Activated CD8-positive, alpha-beta memory T cell treated with anti-CD3 and anti-CD28 coated beads, Interleukin-2, amount 50 U/mL, for 4 hours (primary cell): Measurements from ENCODE around the gene NRXN2.

Experiments
- DNase-seq: peaks from one replicate; pipeline ENCODE4 v3.0.0-alpha.2; 2020

Gene NRXN2

DNA sequence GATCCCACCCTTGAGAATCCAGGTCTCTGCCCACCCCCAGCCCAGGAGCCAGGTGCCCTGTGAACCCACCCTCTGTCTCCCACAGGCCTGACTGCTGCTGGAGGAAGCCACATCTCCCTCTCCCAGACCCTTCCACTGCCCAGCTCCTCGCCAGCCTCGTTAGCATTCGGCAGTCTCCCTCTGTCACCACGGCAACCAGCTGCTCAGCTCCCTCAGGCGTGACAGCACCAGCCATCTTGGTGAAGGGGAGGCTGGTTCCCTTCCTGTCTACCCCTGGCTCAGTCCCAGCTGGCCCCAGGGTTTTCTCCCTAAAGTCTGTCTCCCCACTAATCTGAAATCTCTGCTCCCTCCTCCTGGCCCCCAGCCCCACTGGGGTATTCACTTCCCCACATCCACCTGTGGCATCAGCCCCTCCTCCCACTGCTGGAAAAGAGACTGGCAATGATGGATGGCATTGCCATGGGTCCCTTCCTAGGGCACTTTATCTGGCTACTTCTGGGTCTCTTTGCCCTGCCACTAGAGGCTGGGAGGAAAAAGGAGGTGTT is 28.1 kb downstream of the NRXN2 start:
- DNase-seq, result no peak

- DNase-seq, result no peak
Observed at GRCh38 chr11:64694026-64694755, 28.8 kb downstream of the NRXN2 start.

DNA sequence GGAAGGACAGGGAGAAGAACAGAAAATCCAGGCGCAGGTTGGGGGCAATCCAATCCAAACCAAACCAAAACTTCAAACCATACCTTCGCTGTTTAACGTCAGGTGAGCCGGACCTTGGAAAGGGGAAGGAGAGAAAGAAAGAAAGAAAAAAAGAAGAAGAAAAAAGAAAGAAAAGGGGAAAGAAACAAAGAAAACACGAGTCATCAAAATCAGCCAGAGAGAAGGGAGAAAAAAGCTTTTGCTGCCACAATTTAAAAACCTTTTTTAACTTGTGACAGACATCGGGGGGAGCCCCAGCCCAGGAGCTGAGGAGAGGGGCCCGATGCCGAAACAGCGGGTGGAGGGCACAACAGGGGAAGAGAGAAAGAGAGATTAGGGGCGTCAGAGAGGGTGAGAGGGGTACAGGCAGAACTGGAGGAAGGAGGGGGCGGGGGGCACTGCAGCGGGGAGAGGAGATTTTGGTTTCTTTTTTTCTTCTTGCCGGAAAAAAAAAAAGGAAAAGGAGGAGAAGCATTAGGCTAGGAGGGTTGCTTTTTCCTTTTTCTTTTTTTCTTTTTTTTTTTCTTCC is 30.1 kb downstream of the NRXN2 start:
- DNase-seq, result no peak

- DNase-seq, result no peak
Observed at GRCh38 chr11:64691543-64691942, 31.5 kb downstream of the NRXN2 start.

- no peak for DNase-seq
Observed at GRCh38 chr11:64690235-64690634, 32.8 kb downstream of the NRXN2 start.

- peak; percentile 93 for DNase-seq
Observed at GRCh38 chr11:64688534-64688982, 34.4 kb downstream of the NRXN2 start.

- no peak for DNase-seq
Observed at GRCh38 chr11:64687643-64688533, 35.1 kb downstream of the NRXN2 start.

- no peak for DNase-seq
Observed at GRCh38 chr11:64687204-64687603, 35.8 kb downstream of the NRXN2 start.

DNA sequence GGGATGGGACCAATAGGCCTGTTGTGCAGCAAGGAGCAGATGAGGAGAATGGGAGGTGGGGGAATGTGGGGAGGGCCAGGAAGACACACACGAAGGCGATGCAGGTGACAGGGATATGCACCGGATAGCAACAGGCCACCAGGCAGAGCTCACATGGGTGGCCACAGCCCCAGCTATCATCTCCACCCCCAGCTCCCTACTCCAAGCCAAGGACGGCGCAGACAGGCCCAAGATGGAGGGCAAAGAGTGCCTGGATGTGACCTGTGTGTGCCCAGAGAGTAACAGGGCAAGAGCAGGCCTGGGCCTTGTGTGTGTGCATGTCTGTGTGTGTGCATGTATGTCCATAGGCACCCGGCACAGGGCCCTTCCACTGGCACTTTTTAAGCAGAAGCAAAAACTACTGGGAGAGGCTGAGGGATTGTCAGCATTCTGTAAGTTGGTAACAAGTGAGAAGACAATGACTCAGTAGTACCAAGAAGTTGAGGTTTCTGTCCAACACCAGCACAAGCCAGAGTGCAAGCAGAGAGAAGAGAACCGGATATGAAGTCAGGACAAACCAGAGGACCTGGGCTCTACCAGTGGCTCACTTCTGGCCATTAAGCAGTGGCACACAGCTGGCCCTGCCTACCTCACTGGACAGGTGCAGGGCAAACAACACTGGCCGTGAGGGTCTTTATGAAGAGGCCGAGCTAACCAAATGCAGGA is 36.4 kb downstream of the NRXN2 start:
- no peak for DNase-seq

DNA sequence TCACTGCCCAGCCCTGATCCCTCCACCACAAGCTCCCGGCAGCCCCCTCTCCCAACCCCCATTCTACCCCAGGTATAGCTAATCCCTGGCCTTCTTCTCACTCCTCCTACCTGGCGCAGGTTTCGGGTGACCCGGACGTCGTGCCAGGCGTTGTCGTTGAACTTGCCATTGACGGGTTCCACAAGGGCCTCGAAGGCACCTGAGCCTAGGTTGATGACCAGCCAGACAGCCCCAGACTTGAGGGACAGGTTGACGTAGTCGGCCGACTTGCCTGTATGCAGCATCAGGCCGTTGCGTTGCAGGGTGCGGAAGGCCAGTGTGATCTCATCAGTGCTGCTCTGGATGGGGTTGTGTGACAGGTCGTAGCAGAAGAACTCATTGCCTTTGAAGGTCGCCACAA is 37.5 kb downstream of the NRXN2 start:
- no peak for DNase-seq

DNA sequence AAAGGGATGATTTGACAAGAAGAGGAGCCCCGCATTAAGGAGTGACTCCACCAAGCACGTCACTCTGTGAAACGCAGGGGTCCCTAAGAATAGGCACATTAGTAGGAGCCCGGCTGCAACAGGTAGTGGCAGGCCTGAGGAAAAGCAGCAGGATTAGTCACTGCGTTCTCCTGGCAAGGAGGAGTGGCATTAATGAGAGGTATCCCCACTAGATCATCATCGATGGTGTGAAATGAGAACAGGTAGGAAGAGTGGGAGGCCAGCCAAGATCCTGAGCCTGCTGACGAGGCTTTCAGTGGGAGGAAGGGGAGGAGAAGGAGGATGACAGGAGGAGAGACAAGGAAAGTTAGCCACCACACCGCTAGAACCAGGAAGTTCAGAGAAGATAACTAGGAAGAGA is 38.6 kb downstream of the NRXN2 start:
- DNase-seq, result no peak

DNA sequence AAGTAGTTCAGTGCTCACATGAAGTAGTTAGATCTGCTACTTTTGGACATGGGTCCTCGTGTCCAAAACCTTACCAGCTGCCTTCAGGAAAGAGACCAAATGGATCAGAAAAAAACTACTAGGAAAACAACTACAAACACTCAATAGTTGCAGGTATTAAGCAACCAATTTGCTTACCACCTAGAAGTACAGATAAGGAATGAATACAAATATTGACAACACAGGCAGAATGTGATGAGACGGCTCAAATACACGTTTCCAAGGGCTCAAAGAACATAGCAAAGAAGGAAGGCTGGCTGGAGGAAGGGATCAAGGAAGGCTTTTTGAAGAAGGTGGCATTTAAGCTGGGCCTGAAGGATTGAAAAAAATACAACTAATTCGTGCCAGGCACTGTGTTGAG is 41.8 kb downstream of the NRXN2 start:
- DNase-seq, result no peak

DNA sequence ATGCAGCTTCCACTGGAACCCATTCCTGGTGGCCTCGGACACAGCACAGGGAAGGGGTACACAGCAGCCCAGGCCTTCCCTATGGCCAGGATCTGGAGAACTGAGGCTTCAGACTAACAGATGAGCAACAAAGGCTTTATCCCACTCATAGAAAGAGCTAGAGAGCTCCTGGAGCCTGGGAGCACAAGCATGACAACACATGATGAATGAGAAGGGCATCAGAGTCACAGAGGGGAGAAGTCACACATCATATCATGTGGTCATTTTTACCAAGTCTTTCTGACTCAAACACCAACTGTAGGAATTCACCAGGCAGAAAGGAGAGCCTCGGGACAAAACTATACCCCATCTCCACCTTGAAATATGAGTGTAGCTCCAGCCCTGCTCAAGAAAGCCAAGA is 43.2 kb downstream of the NRXN2 start:
- no peak for DNase-seq

DNA sequence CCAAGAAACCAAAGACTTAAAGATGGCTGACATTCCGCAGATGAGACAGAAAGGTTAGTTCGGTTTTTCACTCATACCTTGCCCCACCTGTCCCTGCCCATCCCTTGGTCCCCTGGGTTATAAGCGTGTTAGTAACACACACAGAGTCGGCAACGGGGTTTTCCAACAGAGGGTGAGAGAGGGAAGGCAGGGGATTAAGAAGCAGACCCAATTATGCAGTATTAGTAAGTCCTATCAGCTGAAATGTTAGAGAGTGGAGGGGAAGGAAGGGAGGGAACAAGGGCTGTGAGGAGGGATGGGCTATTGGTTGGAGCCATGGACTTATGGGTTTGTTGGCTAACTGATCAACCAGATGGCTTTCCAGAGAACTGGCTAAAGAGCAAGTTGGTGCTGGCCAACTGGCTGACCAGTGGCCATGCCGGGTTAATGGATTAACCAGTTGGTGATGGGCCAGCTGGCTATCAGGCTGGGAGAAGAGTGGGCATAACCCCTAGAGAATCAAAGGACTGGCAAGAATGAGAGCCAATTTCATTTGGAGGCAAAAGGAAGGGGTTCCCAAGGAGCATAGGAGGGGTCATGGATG is 45.5 kb downstream of the NRXN2 start:
- no peak for DNase-seq

DNA sequence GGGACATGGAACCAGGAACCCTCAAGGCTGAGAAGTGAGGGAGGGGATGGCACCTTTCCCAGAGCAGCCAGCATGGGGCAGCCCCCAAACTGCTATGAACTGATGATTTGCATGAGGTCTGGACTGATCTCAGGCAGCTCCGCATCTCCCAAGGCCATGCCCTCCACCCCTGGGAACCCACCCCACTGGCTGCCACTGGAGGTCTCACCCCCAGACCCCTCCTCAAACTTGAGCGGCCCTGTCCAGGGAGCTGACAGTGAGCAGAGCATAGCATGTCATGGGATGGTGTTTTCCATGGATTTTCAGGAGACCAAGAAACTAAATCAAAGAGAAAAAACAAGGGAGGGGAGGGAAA is 46.8 kb downstream of the NRXN2 start:
- DNase-seq, result no peak

DNA sequence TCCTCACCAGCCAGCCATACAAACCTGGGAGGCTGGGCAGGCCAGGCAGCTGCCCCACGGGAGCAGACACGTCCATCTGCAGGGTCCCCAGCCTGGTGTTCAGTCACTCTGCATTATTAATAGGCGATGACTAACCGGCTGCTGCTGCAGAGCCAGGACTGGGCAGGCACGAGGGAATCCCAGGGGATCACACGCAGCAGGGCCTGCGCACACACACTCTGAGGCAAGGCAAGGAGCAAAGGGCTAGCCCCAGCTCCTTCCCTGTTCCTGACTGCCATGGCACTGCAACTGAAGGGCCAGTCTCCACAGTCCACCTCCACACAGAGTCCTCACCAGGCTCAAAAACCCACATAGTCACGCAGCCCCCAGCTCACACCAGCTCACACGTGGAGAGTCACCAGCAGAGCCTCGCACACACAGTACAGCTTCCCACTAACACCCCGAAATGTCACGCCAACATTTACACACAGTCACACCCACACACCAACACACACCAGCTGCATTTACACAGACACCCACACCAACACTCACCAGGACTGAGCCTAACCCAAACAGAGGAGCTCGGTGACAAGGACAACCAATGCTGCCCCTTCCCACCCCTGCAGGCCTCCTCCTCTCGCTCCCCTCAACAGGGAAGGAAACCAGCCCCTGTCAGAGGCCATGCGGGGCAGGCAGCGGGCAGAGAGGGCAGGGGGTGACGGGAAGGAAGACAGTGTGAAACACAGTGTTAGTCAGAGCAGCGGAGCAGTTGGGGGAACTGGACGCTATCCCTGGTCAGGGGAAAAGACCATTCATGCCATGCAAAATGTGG is 47.3 kb downstream of the NRXN2 start:
- no peak for DNase-seq

DNA sequence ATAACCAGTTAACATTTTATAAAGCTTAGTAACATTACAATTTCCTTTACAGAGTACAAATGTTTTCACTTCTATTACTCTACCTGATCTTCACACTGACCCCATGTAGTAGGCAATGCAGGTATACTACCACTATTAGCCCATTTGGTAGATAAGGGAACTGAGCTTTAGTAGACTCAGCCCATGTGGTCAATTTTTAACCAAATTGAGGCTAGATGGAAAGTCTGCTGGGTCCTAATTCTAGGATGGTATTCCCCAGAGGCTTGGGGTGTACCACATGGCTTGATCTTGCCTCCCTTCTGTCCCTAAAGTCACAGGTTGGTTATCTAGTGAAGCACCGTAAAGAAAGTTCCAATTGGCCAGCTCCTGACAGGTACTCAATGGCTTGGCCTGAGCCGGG is 48.2 kb downstream of the NRXN2 start:
- no peak for DNase-seq

- DNase-seq, result no peak
Observed at GRCh38 chr11:64673279-64673678, 49.7 kb downstream of the NRXN2 start.

GRCh38 chr11:64672875-64673274 is 50.1 kb downstream of the NRXN2 start:
- no peak for DNase-seq

- no peak for DNase-seq
Observed at GRCh38 chr11:64670975-64671374, 52.0 kb downstream of the NRXN2 start.

DNA sequence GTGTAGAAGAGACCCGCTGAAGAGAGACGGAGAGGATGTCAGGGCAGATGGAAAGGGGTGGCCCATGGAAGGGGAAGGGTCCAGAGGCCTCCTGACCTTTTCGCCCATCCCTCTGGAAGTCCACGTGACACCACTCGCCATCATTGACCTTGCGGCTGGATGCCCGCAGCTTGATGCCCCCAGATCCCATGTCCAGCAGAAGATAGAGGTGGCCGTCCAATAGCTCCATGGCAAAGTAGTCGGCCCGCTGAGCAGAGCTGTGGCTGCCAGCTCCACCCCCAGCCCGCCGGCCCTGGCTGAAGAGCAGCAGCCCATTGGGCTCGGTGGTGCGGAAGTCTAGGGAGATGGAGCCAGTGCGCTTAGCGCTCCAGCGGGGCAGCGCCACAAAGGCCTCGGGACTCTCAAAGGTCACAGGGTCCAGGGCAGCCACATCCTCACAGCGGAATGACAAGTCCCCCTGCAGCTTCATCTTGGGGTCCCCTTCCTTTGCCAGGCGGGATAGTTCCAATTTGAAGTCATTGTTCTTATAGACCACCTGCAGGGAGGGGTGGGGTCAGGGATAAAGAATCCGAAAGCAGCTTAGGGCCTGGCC is 55.7 kb downstream of the NRXN2 start:
- DNase-seq, result no peak
